CD4-positive, alpha-beta T cell treated with Interleukin-12 subunit alpha and Interleukin-12 subunit beta, for 1 hour (primary cell): Measurements from ENCODE around the gene SEC24B.
"Not testable (repeated sequence)": the region's sequence is repeated elsewhere in the genome, so short reads cannot be mapped to it uniquely, and the experiment has no call there.

Experiments used
- DNase-seq: peaks from one replicate; pipeline ENCODE4 v3.0.0-alpha.2; 2020

Gene SEC24B

GRCh38 chr4:109434007-109434971 is 674 bp downstream of the SEC24B start:
- DNase-seq = no peak

- DNase-seq = no peak
Observed at GRCh38 chr4:109435635-109436034, 2.0 kb downstream of the SEC24B start.

- DNase-seq = no peak
Observed at GRCh38 chr4:109436504-109436903, 2.9 kb downstream of the SEC24B start.

DNA sequence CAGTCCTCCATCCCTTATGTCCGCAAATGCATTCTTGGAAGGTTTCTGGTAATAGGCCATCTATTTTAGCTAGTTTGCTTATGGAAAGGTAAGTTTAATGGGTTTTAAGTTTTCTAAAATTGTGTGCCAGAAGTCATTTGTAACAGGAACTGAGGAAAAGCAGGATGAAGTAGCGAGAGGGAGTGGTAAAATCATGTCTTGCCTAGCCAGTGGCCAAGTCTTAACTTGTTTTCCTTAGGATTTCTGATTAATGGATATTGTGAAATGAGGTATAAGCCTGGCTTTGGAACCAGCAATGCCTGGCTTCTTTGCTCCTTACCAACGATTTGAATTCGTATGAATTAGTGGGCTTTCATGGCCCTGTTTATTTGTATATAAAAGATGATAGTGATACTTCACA is 7.3 kb downstream of the SEC24B start:
- DNase-seq = no peak

GRCh38 chr4:109441862-109442458 is 8.3 kb downstream of the SEC24B start:
- no peak for DNase-seq

GRCh38 chr4:109444182-109444844 is 10.7 kb downstream of the SEC24B start:
- no peak for DNase-seq

- no peak for DNase-seq
Observed at GRCh38 chr4:109447278-109447677, 13.7 kb downstream of the SEC24B start.

DNA sequence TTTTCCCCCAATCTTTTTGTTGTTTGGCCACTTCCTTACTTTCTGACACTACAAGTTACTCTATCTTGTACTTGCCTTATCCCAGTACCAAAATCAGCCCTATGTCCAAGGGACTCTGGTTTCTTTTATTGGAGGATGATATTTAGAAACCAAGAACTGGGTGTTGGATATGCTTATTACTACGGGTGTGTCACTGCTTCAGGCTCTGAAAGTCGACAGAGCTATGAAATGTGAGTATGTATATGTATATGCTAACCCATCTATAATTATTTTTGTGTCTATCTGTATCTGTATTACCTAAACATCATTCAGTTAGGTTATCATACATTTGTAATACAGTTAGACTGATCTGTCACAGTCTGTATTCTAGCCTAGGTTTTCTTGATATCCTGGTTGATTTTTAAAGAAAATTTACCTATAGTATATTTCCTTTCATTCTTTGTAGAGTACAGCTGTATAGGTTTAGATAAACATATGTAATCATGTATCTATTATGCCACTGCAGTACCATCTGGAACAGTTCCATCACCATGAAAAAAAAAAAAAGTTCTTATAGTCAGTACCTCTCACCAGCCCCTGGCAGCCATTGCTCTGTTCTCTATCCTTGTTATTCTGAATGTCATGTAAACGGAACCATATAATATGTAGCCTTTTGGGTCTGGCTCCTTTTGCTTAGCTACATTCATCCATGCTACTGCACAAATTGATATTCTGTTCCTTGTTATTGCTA is 18.1 kb downstream of the SEC24B start:
- DNase-seq = no peak

- DNase-seq = not testable (repeated sequence)
Observed at GRCh38 chr4:109453110-109453509, 19.5 kb downstream of the SEC24B start.

GRCh38 chr4:109462297-109462696 is 28.7 kb downstream of the SEC24B start:
- no peak for DNase-seq

- DNase-seq = no peak
Observed at GRCh38 chr4:109462802-109463201, 29.2 kb downstream of the SEC24B start.

GRCh38 chr4:109465069-109465468 is 31.5 kb downstream of the SEC24B start:
- no peak for DNase-seq

DNA sequence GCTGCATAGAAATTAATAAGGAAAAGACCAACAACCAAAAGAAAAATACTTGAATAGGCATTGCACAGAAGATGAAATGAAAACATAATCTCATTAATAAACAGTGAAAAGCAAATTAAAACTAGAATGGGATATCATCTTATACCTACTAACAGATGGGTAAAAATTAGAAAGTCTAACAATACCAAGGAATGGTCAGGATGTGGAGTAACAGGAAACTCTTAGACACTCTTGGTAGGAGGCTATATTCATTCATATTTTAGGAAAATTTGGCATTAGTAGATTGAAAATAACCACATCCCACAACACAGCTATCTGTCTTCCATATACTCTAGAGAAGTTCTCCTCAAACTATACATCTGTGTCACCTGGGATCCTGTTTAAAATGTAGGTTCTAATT is 36.3 kb downstream of the SEC24B start:
- DNase-seq = no peak

DNA sequence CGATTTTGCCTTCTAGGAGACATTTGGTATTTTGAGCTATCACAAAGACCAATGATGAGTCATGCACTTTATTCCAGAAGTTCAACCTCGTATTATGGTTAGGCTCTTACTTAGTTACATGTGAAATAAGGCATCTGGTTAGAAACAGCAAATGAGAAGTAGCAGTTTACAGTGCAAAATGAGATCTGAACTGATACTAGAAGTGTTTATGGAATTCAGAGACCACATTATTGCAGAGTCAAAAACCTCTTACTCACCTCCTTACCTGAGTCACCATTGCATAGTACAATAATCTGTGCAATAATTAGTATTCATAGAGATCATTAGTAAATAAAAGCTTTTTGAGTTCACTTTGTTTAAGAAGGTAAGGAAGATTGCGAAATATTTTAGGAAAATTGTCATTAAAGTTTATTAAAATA is 38.7 kb downstream of the SEC24B start:
- no peak for DNase-seq

DNA sequence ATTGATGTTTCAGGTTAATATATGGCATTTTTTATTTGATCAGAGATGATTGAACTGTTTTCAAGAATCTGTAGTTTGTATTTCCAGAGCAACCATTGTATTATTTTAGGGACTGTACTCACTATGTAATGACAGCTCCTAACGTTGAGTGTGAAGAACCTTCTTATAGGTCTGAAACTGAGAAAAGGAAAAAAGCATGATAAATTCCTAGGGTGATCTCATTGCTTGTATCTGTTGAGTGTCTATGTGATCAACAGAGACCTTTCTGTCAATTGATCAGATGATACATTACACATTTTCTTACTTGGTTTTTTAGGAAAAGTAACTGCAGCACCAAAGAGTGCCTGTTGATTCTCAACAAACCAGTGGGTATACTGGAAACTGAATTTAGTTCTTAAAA is 40.2 kb downstream of the SEC24B start:
- DNase-seq = no peak

- DNase-seq = no peak
Observed at GRCh38 chr4:109486007-109486406, 52.4 kb downstream of the SEC24B start.

- DNase-seq = no peak
Observed at GRCh38 chr4:109494563-109494962, 60.9 kb downstream of the SEC24B start.

DNA sequence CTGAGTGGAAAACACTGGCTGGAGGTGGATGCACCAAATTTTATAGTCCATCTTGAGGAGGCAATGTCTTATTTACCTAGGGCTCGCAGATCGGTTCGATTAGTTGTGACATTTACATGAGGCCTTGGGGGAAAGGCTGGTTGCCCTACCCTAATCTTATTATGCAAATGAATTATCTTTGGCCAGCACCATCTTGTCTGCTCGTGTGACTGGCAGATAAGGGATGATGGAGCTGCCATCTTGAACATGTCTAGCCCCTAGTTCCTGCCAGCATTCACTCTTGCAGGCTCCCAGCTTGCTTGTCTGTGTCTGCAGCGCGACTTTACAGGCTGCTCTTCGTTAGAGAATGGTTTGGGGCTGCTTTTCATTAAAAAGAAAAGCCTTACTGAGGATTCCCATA is 61.9 kb downstream of the SEC24B start:
- no peak for DNase-seq

GRCh38 chr4:109496875-109497274 is 63.3 kb downstream of the SEC24B start:
- DNase-seq = no peak

DNA sequence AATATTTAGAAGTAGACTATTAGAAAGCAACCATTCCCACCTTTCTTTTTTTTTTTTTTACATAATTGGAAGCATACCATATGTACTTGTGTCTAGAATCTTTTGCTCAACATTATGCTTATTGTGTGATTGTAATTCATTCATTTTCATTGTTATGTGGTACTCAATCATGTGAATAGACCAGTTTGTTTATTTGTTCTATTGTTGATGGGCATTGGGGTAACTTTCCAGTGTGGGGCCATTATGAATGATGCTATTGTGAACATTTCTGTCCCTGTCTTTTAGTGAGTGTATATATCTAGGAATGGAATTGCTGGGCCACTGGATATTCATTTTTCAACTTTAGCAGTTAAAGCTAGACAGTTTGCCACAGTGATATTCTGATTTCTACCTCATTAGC is 63.9 kb downstream of the SEC24B start:
- no peak for DNase-seq

GRCh38 chr4:109499513-109499912 is 65.9 kb downstream of the SEC24B start:
- DNase-seq = no peak

DNA sequence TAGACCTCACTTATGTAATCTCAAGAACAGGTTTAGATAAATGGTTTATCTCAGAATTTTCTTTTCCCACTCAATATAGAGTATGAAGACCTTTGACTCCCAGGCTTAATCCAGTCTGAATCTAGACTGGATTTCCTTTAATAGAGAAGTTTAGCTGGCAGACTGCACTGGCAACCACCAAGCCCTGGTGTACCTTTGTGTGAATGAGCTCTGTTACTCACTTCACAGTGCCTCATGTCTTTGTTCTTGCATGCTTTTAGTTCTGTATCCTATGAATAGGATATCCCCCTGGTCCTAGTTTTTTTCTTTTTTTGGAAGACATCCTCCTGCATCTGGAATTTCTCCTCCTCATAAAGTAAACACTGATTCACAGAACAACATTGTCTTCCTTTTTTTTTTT is 73.3 kb downstream of the SEC24B start:
- no peak for DNase-seq

DNA sequence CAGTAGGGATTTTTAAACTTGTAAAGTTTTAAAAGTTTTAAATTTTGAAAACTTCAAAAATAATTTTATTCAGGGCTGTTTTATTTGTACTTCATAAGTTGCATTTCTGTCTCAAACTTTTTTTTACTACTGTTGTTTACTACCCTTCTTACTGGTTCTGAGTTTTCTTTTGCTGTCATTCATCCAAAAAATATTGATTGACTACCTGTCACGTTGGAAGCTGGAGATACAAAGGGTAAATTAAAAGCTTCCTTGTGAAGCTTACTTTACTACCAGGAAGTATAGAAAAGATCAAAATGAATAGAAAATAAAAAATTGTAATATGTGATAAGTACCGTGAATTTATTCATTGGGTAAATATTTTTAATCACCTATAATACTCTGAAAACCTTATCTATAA is 77.1 kb downstream of the SEC24B start:
- DNase-seq = no peak
